Measurements from ENCODE around the gene TNFRSF21. TPM values are rescaled to one million over a fixed set of nuclear protein-coding genes. Genes with fewer than 3 reads are reported as not detected.

The TNFRSF21 gene
- 9.4 and 15.8 TPM in 2 replicates for total RNA-seq

GRCh38 chr6:47309291-47310130 is at the start of gene TNFRSF21:
TSS of gene TNFRSF21 (minus strand) at chr6:47309905. CDS start at chr6:47309511, 394 bp downstream.

Other genes starting within 250 kb of the TNFRSF21 start
- 23.0 and 27.6 TPM in 2 replicates for gene CD2AP, start 167.9 kb upstream of the TNFRSF21 start, total RNA-seq

All from regular cardiac myocyte (primary cell).